ENCODE data around the gene MALT1.

Gene MALT1

DNA sequence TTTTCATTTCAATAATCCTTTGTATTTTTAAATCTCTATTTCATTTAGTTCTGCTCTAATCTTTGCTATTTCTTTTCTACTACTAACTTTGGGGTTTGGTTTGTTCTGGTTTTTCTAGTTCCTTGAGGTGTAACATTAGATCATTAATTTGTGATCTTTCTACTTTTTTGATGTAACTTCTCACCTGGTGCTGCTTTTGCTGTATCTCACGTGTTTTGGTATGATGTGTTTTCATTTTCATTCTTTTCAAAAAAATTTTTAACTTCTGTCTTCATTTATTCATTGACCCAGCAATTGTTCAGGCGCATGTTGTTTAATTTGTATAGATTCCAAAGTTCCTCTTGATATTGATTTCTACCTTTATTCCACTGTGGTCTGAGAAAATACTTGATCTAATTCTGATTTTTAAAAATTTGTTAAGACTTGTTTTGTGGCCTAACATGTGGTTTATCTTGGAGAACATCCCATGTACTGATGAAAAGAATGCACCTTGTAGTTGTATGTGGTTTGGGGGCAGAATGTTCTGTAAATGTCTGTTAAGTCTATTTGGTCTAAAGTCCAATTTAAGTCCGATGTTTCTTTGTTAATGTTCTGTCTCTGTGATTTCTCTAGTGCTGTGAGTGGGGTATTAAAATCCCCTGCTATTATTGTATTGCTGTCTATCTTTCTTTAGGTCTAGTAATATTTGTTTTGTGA, 17.3 kb upstream of the MALT1 start:
- no peak for DNase-seq

- no peak for DNase-seq
These were observed 16.2 kb upstream of the MALT1 start for GRCh38 chr18:58654896-58655614.

- DNase-seq, result no peak
These were observed 14.2 kb upstream of the MALT1 start for GRCh38 chr18:58657081-58657480.

DNA sequence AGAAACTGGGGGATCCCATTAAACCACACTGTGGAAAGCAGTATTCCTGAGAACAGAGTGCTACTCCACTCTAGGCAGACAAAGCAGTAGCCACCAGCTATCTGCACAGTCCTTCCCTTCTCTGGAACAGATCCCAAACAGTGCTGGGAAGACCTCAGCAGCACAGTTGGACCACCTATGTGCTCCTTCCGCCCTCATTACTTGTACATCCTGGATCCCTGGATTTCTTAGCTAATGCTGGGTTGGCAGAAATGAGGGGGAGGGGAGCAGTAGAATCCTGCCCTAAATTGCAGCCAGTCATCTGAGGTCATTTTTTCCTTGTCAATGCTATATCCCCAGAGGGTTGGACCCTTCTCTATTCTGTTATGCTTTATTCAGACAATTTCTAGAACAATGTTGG, 13.8 kb upstream of the MALT1 start:
- no peak for DNase-seq

DNA sequence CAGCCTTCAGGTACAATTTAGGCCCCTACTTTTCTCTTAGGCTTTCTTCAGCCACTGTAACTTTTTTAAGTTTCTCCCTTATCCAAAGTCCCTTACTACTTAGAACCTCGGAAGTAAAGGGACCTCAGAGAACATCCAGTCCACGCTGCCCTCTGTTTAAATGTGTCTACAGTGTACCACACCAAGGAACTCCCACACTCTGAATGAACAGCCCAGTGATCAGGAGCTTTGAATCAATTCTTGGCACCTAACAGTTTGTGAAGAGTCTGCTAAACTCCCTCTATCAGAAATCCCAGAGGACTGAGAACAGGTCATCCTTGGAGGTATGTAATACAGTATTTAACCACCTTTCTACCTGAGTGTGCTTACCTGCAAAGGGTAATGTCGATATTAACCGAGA, 11.6 kb upstream of the MALT1 start:
- no peak for DNase-seq

DNA sequence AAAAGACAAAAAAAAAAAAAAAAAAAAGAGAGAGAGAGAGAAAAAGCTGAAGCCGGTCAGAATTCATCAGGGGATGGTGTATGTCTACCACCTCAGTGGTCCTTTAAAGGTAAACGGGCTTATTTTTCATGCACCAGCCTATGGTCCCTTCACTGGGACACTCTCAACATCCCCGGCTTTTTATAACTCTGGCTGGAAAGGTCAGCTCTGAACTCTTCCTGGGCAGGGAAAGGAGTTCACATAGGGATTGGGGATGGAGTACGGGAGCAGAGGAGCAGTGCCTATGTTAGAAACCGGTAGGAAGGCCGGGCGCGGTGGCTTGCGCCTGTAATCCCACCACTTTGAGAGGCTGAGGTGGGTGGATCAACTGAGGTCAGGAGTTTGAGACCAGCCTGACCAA, 10.3 kb upstream of the MALT1 start:
- no peak for DNase-seq

DNA sequence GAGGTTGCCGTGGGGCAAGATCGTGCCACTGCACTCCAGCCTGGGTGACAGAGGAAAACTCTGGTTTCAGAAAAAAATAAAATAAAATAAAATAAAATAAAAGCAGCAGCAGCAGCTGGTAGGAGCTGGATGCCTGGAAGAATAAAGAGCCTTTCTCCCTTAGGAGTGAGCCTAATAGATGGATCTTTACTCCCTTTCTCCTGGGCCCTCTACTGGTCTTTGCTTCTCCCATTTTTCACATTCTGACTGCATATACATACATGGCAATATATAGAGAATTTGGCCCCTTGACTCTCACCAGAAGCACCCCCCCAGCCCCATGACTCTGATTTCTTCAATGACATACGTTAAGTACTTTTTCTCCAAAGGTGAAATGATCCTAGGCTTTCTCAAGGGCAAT, 9.8 kb upstream of the MALT1 start:
- DNase-seq, result peak; percentile 49

DNA sequence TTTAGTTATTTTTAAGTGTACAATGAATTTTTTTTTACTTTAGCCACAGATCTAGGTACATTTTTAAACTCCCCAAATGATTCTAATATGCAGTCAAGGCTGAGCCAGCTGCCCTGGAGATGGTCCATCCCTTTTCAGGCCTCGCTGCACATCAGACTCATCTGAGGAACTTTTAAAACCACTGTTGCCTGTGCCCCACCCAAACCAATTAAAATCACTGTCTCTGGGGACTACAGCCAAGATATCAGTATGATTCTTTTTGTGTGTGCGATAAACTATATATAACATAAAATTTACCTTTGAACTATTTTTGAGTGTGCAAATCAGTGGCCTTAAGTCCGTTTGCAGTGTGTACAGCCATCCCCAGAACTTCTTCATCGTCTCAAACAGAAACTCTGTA, 9.1 kb upstream of the MALT1 start:
- DNase-seq, result no peak

DNA sequence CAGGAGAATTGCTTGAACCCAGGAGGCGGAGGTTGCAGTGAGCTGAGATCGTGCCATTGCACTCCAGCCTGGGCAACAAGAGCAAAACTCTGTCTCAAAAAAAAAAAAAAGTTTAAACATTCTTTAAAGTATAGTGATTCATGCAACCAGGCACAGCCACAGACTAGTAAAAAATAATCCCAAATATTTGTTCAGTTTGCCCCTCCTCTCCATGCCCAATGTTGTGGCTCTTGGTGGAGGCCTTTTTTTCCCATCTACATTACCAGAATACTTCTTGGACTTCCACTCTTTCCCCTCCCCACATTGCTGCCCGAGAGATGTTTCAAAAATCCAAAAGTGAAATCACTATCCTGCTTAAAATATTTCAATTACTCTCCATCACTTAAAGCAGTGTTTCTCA, 5.1 kb upstream of the MALT1 start:
- peak; percentile 51 for DNase-seq

DNA sequence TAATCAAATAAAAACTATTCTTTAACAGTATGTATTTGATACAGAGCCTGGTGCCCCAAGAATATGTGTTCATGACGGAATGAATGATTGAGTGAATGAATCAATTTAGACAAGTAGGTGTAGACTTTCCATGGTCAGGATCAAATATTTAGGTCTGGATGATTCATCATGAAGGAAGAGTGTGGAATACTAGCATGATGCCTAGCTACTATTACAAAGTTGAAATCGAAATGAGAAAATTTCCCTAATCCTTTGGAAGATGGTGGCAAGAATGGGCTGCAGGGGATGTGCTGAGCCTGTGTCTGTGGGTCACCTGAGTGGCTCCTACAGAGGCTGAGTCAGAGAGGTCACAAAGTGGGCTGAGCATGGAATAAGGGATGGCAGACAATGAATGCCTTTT, 3.1 kb upstream of the MALT1 start:
- DNase-seq, result peak; percentile 33

DNA sequence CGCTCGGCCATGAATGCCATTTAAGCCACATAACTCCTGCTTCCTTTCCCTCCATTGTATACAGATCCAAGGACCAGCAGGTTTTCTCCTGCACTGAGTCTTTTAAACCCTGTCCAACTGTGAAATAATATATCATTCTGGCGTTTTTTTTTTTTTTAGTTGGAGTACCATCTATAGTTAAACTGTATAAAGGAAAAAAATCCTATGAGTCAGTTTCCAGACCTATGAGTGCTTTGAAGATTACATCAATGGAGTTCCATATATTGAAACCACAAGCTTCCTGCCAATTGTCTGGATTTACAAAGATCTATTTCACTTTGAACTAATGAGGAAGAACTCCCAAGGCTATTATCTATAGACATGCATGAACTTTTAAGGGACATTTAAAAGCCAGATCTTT, 2.4 kb upstream of the MALT1 start:
- peak; percentile 90 for DNase-seq

DNA sequence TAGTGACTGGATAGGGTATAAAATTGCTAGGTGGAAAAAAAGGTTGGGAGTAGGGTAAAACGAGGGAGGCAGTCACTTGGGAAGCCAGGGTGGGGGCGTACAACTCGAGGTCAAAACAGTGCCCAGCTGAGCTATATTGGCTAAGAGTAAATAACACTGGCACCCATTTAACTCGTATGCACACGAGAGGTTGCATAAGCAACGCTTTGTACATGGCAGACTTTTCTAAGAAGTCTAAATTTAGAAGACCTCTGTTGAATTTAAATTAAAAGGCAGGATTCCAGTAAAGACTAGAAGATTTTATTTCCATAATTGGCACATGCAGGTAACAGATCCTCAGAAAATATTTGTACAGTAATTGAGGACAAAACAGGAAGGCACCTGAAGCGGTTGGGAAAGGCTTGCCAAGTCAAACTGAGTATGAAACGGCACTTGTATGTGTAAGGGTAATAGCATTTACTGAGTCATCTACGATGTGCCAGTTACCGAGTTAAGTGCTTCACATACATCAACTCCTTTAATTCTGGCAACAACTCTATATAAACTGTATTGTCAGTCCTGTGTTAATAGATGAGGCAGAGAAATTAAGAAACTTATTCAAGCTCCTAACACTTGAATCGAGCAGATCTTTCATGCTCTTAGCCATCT, 1.4 kb upstream of the MALT1 start:
- DNase-seq, result peak; percentile 55

DNA sequence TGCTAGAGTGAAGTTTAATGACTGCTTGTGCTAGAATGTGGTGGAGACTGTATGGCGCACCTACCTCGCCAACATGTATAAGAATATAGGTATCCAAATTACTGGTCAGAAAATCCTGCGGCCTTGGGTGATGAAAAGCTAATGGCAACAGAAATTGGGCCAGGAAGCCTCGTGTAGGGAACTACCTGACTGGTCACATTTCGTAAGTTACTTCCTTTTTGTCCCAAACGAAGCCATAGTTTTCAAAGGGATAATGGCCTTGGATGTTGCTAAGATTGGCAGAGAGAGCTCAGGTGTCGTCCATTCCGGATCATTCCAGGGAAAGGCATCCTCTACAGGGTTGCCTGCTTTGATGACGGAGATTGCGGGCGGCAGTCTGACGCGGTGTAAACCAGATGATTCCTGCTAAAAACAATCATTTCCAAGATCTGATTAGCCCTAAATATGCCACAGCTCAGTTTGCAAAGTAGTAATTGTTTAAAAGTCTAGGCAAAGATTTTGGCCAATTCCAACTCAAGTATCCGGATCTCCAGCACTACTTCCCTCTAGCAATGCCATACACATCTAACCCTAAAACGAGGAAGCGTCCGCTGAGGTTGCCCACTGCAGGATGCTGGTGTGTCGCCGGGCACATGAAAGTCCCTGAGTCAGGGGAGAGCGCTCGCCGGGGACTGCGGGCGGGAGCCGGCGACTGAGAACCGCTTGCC, 708 bp upstream of the MALT1 start:
- no peak for DNase-seq

DNA sequence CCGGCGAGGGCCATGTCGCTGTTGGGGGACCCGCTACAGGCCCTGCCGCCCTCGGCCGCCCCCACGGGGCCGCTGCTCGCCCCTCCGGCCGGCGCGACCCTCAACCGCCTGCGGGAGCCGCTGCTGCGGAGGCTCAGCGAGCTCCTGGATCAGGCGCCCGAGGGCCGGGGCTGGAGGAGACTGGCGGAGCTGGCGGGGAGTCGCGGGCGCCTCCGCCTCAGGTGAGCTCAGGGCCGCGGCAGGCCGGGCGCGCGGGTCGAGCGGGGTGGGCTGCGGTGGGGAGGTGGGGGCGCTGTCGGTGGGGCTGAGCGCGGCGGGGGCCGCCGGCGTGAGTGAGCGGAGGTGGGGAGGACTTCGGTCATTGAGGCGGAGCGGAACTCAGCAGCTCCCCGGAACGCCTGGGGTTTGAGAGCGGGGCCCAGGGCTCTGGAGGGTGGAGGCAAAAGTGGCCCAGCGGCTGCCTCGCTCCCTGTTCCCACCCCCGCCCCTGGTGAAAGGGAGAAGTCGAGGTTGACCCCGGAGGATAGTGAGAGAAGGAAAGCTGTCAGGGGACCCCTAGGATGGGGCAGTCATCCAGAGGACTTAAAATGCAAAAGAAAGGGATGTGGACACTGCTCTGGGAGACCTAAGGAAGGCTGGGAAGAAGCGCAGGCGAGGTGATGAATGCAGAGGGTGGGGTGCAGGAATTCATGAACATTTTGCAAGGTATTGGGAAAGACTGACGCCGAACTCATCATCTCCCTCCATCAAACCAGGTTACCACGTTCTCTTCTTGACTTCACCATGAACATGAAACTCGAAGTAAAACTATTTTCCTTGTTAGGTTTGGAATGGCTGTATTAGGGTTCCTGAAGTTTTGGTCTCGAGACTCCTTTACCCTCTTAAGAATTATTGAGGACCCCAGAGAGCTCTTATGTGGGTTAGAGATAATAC, 633 bp downstream of the MALT1 start:
- peak; percentile 34 for DNase-seq

GRCh38 chr18:58674159-58674558, 2.9 kb downstream of the MALT1 start:
- DNase-seq, result no peak

- DNase-seq, result peak; percentile 18
These were observed 3.7 kb downstream of the MALT1 start for GRCh38 chr18:58674863-58675472.

DNA sequence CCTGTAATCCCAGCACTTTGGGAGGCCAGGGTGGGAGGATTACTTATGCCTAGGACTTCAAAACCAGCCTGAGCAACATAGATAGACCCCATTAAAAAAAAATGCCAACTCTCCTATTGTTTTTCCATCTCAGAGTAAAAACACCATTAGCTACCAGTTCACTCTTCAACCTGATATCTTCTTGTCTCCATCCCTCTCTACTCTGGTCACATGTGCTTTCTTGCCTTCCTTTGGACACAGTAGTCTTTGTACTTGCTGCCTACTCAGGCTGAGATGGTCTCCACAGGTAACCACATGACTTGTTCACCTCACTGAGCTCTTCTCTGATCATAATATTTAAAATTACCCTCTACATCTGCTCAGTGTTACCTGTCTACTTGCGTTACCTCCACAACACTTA, 5.0 kb downstream of the MALT1 start:
- DNase-seq, result no peak

DNA sequence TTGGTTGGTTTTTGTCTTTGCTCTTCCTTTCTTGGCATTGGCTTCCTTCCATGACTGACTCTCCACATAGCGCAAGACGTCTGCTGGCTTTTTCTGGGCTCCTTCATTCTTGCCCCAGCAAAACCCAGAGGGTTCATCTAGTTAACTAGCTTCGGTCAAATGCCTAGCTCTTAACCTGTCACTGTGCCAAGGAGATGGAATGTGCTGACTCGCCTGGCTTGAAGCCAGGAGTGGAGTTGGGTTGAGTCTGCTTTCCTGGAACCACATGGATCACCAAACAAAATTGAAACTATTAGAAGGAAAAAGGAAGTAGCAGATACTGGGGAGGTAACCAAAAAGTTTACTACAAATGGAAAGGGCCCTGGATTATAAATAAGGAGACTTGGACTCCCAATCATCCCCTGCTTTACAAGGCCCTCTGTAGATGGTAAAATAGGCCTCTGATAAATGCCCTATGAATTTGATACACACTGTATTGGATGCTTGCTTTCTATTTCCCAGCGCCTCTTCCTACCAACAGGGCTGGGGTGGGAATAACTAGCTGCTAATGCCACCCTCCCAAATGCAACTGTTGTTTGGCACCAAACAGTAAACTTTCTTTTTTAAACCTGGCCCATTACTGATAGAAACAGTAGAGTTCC, 11.3 kb downstream of the MALT1 start:
- peak; percentile 94 for DNase-seq

DNA sequence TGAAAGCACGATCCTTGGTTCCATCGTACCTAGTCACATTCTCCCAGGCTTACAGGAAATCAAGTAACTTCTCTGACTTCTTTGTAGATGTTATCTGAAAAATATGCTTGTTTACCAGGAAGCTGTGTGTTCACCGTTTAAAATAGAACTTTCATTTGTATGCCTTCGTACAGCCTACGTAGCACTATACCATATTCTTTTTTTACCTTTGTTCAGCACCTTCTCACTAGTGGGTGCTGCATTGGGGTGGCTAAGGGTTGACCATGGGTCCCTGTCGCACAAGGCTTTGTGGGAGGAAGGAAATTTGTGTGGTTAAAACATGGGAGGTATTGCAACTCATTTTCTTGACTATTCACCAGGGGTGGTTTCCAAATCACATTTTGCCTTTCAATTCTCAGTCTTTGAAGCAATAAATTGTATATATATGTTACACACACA, 16.6 kb downstream of the MALT1 start:
- no peak for DNase-seq

- DNase-seq, result no peak
These were observed 19.0 kb downstream of the MALT1 start for GRCh38 chr18:58690259-58690658.

DNA sequence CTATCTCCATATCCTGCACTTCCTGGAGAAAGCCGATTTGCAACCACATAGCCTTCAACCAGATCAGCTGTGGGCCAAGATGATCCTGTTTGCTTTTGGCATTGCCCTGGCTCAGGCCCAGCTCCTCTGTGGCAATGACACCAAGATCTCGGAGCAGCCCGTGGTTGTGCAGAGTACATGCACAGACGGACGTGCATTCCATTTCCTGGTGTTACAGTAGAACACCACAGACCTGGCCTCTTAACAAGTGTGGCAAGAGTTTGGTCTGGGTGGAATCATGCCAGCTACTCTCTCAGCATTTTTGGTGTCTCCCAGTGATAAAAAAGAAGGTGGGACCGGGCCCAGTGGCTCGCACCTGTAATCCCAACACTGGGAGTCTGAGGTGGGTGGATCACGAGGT, 20.0 kb downstream of the MALT1 start:
- DNase-seq, result peak; percentile 21

All from fibroblast of upper back skin (primary cell).